Transverse colon (tissue), 4 donors: ENCODE measurements around the gene SRI.

Experiments used
- CTCF ChIP-seq, 5 experiments: fragments of 200-600 bp in 3 of 5; fragments of 450-650 bp in 2 of 5; sonication (generic) in 3 of 5; IDR thresholded peaks; 1 replicate in 2 of 5; 2 replicates in 3 of 5; pipeline ENCODE4 v1.5.1; 2016 to 2017; ENCODE audit warnings: antibody characterized with exemption in 5 of 5, inconsistent platforms in 3 of 5, mild to moderate bottlenecking in 2 of 5, moderate library complexity in 1 of 5
- EP300 ChIP-seq: sonication (generic); formaldehyde crosslinking; IDR thresholded peaks from one replicate; pipeline ENCODE4 v1.6.1; 2017; ENCODE audit warnings: antibody characterized with exemption, low read depth
- POLR2A ChIP-seq: fragments of 450-650 bp; IDR thresholded peaks from one replicate; pipeline ENCODE4 v1.6.1; 2016; ENCODE audit warnings: antibody characterized with exemption, mild to moderate bottlenecking, moderate library complexity
- POLR2AphosphoS5 ChIP-seq, 3 donors: sonication (generic); formaldehyde crosslinking; IDR thresholded peaks; one replicate each; pipeline ENCODE4 v1.6.1; 2016; ENCODE audit warnings: antibody characterized with exemption in 3 of 3

- TF ChIP-seq CTCF (IDR thresholded peaks at IDR 0.05) (no peak), POLR2A (no peak), EP300 (no peak), POLR2AphosphoS5 (IDR thresholded peaks at IDR 0.05) (peak in 2 of 3 donors; percentile 19 to 52)
Observed at GRCh38 chr7:88206254-88206653, 13.6 kb downstream of the SRI start.
